HCT116 (cell line): Measurements from ENCODE around the gene GPR139. TPM values are rescaled to one million over a fixed set of nuclear protein-coding genes. Genes with fewer than 3 reads are reported as not detected.

Source experiments
- ATAC-seq: fragments of 200-7000 bp; cut with Tn5 transposase; 2 replicates; pipeline ENCODE4 v1.9.1; 2020; ENCODE audit warnings: mild to moderate bottlenecking, moderate library complexity
- BruUV-seq: library from RNA; stranded (reverse); fragments of 400-500 nt; replicated peaks from 2 replicates; lab custom pipeline; 2021; lab: Mats Ljungman, UMichigan
- CTCF ChIA-PET: fragments of 300-600 bp; sonication (Branson Sonifier 250); formaldehyde crosslinking; loops from one replicate; lab custom pipeline; 2021; ENCODE audit warnings: antibody characterized with exemption; lab: Charles Lee
- POLR2A ChIA-PET: fragments of 300-600, 350-600 bp; sonication (Branson Sonifier 250); formaldehyde crosslinking; loops from one replicate; lab custom pipeline; 2021; ENCODE audit warnings: antibody characterized with exemption; lab: Charles Lee
- RAD21 ChIA-PET, 2 experiments: fragments of 300-600 bp; sonication (Branson Sonifier 250); formaldehyde crosslinking; loops; one replicate each; lab custom pipeline; 2023; ENCODE audit warnings: low total read pairs in 2 of 2; ENCODE audit not compliant: uncharacterized antibody in 2 of 2, unreplicated experiment in 2 of 2, low non-redundant PET in 1 of 2; lab: Charles Lee
- DNase-seq: peaks from one replicate; pipeline ENCODE4 v3.0.0-alpha.2; 2010; ENCODE audit warnings: low read depth, low spot score
- H2AFZ ChIP-seq: fragments of 200-600 bp; shearing (Covaris generic), sonication (generic); 2 replicates; pipeline ENCODE4 v1.6.1; 2017; ENCODE audit warnings: low read depth, mixed run types, mixed read lengths, antibody characterized with exemption, low read length; ENCODE audit not compliant: poor library complexity, severe bottlenecking
- H3K27ac ChIP-seq: 2 replicates; pipeline ENCODE4 v1.5.1; 2012; ENCODE audit warnings: low read depth, low read length
- H3K27me3 ChIP-seq: fragments of 200-600 bp; sonication (generic); 2 replicates; pipeline ENCODE4 v1.6.1; 2016; ENCODE audit warnings: mixed run types, low read length, mixed read lengths; ENCODE audit not compliant: insufficient read depth
- H3K36me3 ChIP-seq, 2 experiments: fragments of 200-500 bp in 1 of 2; fragments of 200-600 bp in 1 of 2; sonication (Bioruptor generic) in 1 of 2; sonication (generic) in 1 of 2; 2 replicates each; pipeline versions ENCODE4 v1.5.1 to v1.6.1; 2014 to 2016; ENCODE audit warnings: low read length in 2 of 2, inconsistent platforms in 1 of 2, mixed read lengths in 1 of 2, mixed run types in 1 of 2; ENCODE audit not compliant: insufficient read depth in 2 of 2, control insufficient read depth in 1 of 2
- H3K4me1 ChIP-seq, 2 experiments: fragments of 200-600 bp in 1 of 2; sonication (generic) in 1 of 2; 2 replicates each; pipeline versions ENCODE4 v1.5.1 to v1.6.1; 2012 to 2017; ENCODE audit warnings: low read length in 2 of 2, inconsistent platforms in 1 of 2, mild to moderate bottlenecking in 1 of 2, mixed read lengths in 1 of 2, mixed run types in 1 of 2, moderate library complexity in 1 of 2; ENCODE audit not compliant: insufficient read depth in 2 of 2, control insufficient read depth in 1 of 2
- H3K4me2 ChIP-seq: fragments of 200-600 bp; sonication (generic); 2 replicates; pipeline ENCODE4 v1.6.1; 2017; ENCODE audit warnings: mixed run types, low read length, mixed read lengths
- H3K4me3 ChIP-seq, 2 experiments: fragments of 200-600 bp in 1 of 2; sonication (generic) in 1 of 2; replicated peaks in 1 of 2; 2 replicates each; pipeline ENCODE4 v1.5.1; 2011 to 2016; ENCODE audit warnings: low read length in 2 of 2, control low read depth in 1 of 2, low read depth in 1 of 2, mild to moderate bottlenecking in 1 of 2, mixed read lengths in 1 of 2, mixed run types in 1 of 2
- H3K79me2 ChIP-seq: fragments of 200-600 bp; sonication (generic); 2 replicates; pipeline ENCODE4 v1.6.1; 2017; ENCODE audit warnings: mild to moderate bottlenecking, mixed run types, low read length, moderate library complexity, mixed read lengths; ENCODE audit not compliant: insufficient read depth
- H3K9ac ChIP-seq: fragments of 200-600 bp; sonication (generic); 2 replicates; pipeline ENCODE4 v1.6.1; 2016; ENCODE audit warnings: low read length, mixed read lengths
- H3K9me2 ChIP-seq: fragments of 200-600 bp; sonication (generic), shearing (Covaris generic); 2 replicates; pipeline ENCODE4 v1.6.1; 2017; ENCODE audit warnings: mixed run types, mild to moderate bottlenecking, moderate library complexity; ENCODE audit not compliant: insufficient read depth
- H3K9me3 ChIP-seq, 2 experiments: fragments of 200-500 bp in 1 of 2; fragments of 200-600 bp in 1 of 2; sonication (Bioruptor generic) in 1 of 2; sonication (generic) in 1 of 2; 2 replicates each; pipeline ENCODE4 v1.6.1; 2014 to 2017; ENCODE audit warnings: low read length in 2 of 2, mixed read lengths in 2 of 2, inconsistent platforms in 1 of 2, low read depth in 1 of 2, mild to moderate bottlenecking in 1 of 2, mixed run types in 1 of 2, moderate library complexity in 1 of 2; ENCODE audit not compliant: control insufficient read depth in 1 of 2, insufficient read depth in 1 of 2
- H4K20me1 ChIP-seq: fragments of 200-600 bp; sonication (generic), shearing (Covaris generic); 2 replicates; pipeline ENCODE4 v1.6.1; 2017; ENCODE audit warnings: mixed run types, mild to moderate bottlenecking, moderate library complexity; ENCODE audit not compliant: insufficient read depth
- CBX3 ChIP-seq: IDR thresholded peaks from 2 replicates; pipeline ENCODE4 v1.6.1; 2012; ENCODE audit warnings: low read depth
- CEBPB ChIP-seq: IDR thresholded peaks from 2 replicates; pipeline ENCODE4 v1.6.1; 2012; ENCODE audit warnings: low read depth
- CTCF ChIP-seq, 3 experiments: fragments of 200-600 bp in 1 of 3; sonication (generic) in 1 of 3; IDR thresholded peaks in 2 of 3; conservative IDR thresholded peaks in 1 of 3; 2 replicates each; pipeline ENCODE4 v1.5.1; 2012 to 2017; ENCODE audit warnings: low read depth in 2 of 3, low read length in 2 of 3, antibody characterized with exemption in 1 of 3, borderline replicate concordance in 1 of 3, control low read depth in 1 of 3, mild to moderate bottlenecking in 1 of 3, mixed read lengths in 1 of 3, mixed run types in 1 of 3, moderate library complexity in 1 of 3; ENCODE audit not compliant: insufficient read depth in 1 of 3
- EGR1 ChIP-seq: IDR thresholded peaks from 2 replicates; pipeline ENCODE4 v1.6.1; 2012; ENCODE audit warnings: low read depth
- ELF1 ChIP-seq: IDR thresholded peaks from 2 replicates; pipeline ENCODE4 v1.6.1; 2012; ENCODE audit warnings: low read depth, borderline replicate concordance
- EZH2 ChIP-seq: fragments of 200-600 bp; sonication (generic); IDR thresholded peaks from 2 replicates; pipeline ENCODE4 v1.6.1; 2017; ENCODE audit warnings: antibody characterized with exemption, mixed run types
- EZH2phosphoT487 ChIP-seq: fragments of 200-600 bp; IDR thresholded peaks from 2 replicates; pipeline ENCODE4 v1.6.1; 2018; ENCODE audit warnings: antibody characterized with exemption, borderline replicate concordance
- JUND ChIP-seq: IDR thresholded peaks from 2 replicates; pipeline ENCODE4 v1.6.1; 2012
- MAX ChIP-seq: IDR thresholded peaks from 2 replicates; pipeline ENCODE4 v1.6.1; 2012
- POLR2A ChIP-seq: IDR thresholded peaks from 2 replicates; pipeline ENCODE4 v1.7.0; 2011; ENCODE audit warnings: borderline replicate concordance; ENCODE audit not compliant: insufficient read depth, insufficient read length; ENCODE audit errors: extremely low read depth
- POLR2AphosphoS5 ChIP-seq: IDR thresholded peaks from 2 replicates; pipeline ENCODE4 v1.6.1; 2011; ENCODE audit warnings: mild to moderate bottlenecking, low read depth, low read length, moderate library complexity
- RAD21 ChIP-seq: IDR thresholded peaks from 2 replicates; pipeline ENCODE4 v1.6.1; 2012; ENCODE audit warnings: low read depth, mild to moderate bottlenecking
- SIN3A ChIP-seq: IDR thresholded peaks from 2 replicates; pipeline ENCODE4 v1.6.1; 2012; ENCODE audit warnings: low read depth
- TCF7L2 ChIP-seq: IDR thresholded peaks from 2 replicates; pipeline ENCODE4 v1.7.0; 2011; ENCODE audit warnings: borderline replicate concordance, inconsistent platforms; ENCODE audit not compliant: insufficient read depth, insufficient read length; ENCODE audit errors: extremely low read depth
- YY1 ChIP-seq: IDR thresholded peaks from 2 replicates; pipeline ENCODE4 v1.6.1; 2011; ENCODE audit warnings: low read length, low read depth, moderate library complexity, mild to moderate bottlenecking; ENCODE audit not compliant: insufficient replicate concordance; ENCODE audit errors: extremely low read depth
- ZFX ChIP-seq: fragments of 450-650 bp; IDR thresholded peaks from 2 replicates; pipeline ENCODE4 v1.6.1; 2017
- ZNF274 ChIP-seq: fragments of 200-500 bp; sonication (Bioruptor generic); IDR thresholded peaks from 2 replicates; pipeline ENCODE4 v1.6.1; 2014; ENCODE audit warnings: mild to moderate bottlenecking, low read depth, low read length, inconsistent platforms
- intact Hi-C: fragments of 100-400 bp; cut with micrococcal nuclease; formaldehyde crosslinking; loops from 2 replicates; pipeline ENCODE4 v1.10.0; 2022
- total RNA-seq: library from RNA; stranded (reverse); gene quantifications from one replicate; pipeline ENCODE4 v1.2.1, GENCODE V29; 2021; ENCODE audit not compliant: unreplicated experiment
- TF ChIP-seq, protein P1 (sequence below): IDR thresholded peaks from 2 replicates; pipeline ENCODE4 v1.6.1; 2012
- TF ChIP-seq, protein P2 (sequence below): IDR thresholded peaks from 2 replicates; pipeline ENCODE4 v1.6.1; 2012; ENCODE audit warnings: low read depth
- TF ChIP-seq, protein P3 (sequence below): IDR thresholded peaks from 2 replicates; pipeline ENCODE4 v1.6.1; 2011; ENCODE audit warnings: mild to moderate bottlenecking, low read length, moderate library complexity; ENCODE audit not compliant: insufficient replicate concordance; ENCODE audit errors: extremely low read depth

The GPR139 gene
- total RNA-seq, 1 experiment from 2014 or later: not detected

DNA sequence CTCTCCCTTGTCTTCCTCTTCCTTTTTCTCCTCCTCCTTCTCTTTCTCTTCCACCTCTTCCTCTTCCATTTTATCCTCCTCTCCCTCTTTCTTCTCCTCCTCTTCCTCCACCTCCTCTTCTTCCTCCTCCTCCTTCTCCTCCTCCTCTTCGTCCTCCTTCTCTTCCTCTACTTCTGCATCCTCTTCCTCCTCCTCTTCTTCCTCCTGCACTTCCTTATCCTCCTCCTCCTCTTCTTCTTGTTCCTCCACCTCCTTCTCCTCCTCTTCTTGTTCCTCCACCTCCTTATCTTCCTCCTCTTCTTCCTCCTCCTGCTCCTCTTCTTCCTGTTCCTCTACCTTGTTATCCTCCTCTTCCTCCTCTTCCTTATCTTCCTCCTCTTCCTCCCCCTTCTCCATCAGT is 28.8 kb upstream of the GPR139 start:
- Histone ChIP-seq H3K36me3 (no peaks in the 10 kb centered on the region), H3K4me2 (no peak overlapping the region), H4K20me1 (no peaks in the 10 kb centered on the region), H3K9me2 (no peaks in the 10 kb centered on the region), H3K27me3 (peaks cover 52% of the 10 kb centered on the region), H3K9me3 (no peaks in the 10 kb centered on the region), H2AFZ (no peak overlapping the region), H3K4me1 (no peaks in the 10 kb centered on the region), H3K27ac (no peak overlapping the region), H3K4me3 (no peak overlapping the region), H3K79me2 (no peaks in the 10 kb centered on the region), H3K9ac (no peak overlapping the region)
- TF ChIP-seq SIN3A (no peak), EGR1 (no peak), ZFX (no peak), POLR2AphosphoS5 (no peak), EZH2phosphoT487 (no peak), CBX3 (no peak), EZH2 (no peak), YY1 (no peak), CTCF (IDR thresholded peaks at IDR 0.05 in 2 of 3, conservative IDR thresholded peaks at IDR 0.05 in 1 of 3; ENCODE audit: borderline replicate concordance in 1 of 3, insufficient read depth in 1 of 3, low read depth in 2 of 3, low read length in 2 of 3) (no peak), POLR2A (no peak), TCF7L2 (no peak), ELF1 (no peak), RAD21 (no peak), MAX (no peak), CEBPB (no peak), JUND (no peak), ZNF274 (no peak)
- TF ChIP-seq, protein P1, sequence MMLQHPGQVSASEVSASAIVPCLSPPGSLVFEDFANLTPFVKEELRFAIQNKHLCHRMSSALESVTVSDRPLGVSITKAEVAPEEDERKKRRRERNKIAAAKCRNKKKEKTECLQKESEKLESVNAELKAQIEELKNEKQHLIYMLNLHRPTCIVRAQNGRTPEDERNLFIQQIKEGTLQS: no peak
- TF ChIP-seq, protein P2, sequence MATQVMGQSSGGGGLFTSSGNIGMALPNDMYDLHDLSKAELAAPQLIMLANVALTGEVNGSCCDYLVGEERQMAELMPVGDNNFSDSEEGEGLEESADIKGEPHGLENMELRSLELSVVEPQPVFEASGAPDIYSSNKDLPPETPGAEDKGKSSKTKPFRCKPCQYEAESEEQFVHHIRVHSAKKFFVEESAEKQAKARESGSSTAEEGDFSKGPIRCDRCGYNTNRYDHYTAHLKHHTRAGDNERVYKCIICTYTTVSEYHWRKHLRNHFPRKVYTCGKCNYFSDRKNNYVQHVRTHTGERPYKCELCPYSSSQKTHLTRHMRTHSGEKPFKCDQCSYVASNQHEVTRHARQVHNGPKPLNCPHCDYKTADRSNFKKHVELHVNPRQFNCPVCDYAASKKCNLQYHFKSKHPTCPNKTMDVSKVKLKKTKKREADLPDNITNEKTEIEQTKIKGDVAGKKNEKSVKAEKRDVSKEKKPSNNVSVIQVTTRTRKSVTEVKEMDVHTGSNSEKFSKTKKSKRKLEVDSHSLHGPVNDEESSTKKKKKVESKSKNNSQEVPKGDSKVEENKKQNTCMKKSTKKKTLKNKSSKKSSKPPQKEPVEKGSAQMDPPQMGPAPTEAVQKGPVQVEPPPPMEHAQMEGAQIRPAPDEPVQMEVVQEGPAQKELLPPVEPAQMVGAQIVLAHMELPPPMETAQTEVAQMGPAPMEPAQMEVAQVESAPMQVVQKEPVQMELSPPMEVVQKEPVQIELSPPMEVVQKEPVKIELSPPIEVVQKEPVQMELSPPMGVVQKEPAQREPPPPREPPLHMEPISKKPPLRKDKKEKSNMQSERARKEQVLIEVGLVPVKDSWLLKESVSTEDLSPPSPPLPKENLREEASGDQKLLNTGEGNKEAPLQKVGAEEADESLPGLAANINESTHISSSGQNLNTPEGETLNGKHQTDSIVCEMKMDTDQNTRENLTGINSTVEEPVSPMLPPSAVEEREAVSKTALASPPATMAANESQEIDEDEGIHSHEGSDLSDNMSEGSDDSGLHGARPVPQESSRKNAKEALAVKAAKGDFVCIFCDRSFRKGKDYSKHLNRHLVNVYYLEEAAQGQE: no peak
- TF ChIP-seq, protein P3, sequence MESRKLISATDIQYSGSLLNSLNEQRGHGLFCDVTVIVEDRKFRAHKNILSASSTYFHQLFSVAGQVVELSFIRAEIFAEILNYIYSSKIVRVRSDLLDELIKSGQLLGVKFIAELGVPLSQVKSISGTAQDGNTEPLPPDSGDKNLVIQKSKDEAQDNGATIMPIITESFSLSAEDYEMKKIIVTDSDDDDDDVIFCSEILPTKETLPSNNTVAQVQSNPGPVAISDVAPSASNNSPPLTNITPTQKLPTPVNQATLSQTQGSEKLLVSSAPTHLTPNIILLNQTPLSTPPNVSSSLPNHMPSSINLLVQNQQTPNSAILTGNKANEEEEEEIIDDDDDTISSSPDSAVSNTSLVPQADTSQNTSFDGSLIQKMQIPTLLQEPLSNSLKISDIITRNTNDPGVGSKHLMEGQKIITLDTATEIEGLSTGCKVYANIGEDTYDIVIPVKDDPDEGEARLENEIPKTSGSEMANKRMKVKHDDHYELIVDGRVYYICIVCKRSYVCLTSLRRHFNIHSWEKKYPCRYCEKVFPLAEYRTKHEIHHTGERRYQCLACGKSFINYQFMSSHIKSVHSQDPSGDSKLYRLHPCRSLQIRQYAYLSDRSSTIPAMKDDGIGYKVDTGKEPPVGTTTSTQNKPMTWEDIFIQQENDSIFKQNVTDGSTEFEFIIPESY: no peak
- ATAC-seq (no peak), DNase-seq (no peak)
- no TSS peak for BruUV-seq
- intact Hi-C loops: no loop called here
- RAD21 ChIA-PET: no interaction called here
- CTCF ChIA-PET: no interaction called here
- POLR2A ChIA-PET: no interaction called here
